Stimulated activated CD8-positive, alpha-beta memory T cell treated with anti-CD3 and anti-CD28 coated beads, Interleukin-15, amount 100 ng/mL, for 1 hour (primary cell): ENCODE data around the gene RNASEH2C.
A peak's percentile ranks its signal among the peaks of the same experiment; 100 is the strongest.
"Not testable (repeated sequence)": the region's sequence is repeated elsewhere in the genome, so short reads cannot be mapped to it uniquely, and the experiment has no call there.

Experiments used
- DNase-seq: peaks from one replicate; pipeline ENCODE4 v3.0.0-alpha.2; 2020; ENCODE audit warnings: low read depth

The RNASEH2C gene

DNA sequence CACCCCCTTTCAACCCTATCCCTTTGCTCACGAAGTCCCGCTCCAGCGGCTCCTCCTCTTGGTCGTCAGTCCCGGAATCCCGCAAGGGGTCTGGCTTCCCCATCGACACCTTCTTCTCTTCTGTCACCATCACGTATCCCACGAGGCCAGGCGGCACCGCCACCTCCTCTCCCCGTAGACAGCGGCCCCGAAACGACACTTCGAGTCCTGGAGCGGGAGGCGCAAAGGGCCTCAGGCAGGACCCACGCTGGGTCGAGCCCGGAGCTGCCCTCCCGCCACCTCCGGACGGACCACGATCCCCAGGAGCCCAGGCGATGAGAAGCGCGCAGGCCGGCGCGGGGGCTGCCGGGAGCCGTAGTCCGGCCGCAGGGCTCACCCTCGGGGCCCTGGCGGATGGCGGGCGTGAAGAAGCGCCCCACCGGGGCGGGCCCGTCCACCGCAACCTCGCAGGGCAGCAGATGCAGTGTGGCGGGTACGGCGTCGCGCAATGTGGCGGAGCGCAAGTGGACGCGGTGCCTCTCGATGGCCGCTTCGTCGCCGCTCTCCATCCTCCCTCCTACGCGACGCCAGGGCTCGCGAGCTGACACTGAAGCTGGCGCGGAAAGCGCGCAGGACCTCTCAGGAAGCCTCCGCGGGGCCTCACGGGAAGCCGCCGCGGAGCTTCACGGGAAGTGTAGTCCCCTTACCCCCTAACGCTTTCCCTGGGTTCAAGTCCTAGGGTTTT, at the start of gene RNASEH2C:
RNASEH2C (minus strand) TSS at position 588 of the 724 bp plus-strand sequence; CDS start at position 548, 40 bp downstream.
- DNase-seq: peak; percentile 53

DNA sequence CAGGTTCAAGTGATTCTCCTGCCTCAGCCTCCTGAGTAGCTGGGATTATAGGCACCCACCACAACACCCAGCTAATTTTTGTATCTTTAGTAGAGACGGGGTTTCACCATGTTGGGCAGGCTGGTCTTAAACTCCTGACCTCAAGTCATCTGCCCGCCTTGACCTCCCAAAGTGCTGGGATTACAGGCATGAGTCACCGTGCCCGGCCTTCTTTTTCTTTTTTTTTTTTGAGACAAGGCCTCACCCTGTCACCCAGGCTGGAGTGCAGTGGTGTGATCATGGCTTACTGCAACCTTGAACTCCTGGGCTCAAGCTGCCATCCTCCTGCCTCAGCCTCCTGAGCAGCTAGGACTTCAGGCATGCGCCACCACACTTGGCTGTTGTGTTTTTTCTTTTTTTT, 47.2 kb upstream of the RNASEH2C start:
- DNase-seq: not testable (repeated sequence)

DNA sequence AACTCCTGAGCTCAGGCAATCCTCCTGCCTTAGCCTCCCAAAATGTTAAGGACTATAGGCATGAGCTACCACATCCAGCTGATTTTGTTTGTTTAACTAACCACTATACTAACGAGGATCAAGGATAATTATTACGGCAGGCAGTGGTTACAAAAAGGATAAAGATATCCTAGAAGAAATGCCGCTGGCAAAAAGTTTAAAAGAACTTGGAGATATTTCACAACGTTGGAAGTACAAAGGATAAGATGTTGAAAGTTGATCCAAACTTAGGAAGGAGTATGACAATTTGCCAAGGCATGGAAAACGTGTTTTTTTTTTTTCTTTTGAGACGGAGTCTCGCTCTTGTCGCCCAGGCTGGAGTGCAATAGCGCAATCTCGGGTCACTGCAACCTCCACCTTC, 46.8 kb upstream of the RNASEH2C start:
- DNase-seq: no peak

DNA sequence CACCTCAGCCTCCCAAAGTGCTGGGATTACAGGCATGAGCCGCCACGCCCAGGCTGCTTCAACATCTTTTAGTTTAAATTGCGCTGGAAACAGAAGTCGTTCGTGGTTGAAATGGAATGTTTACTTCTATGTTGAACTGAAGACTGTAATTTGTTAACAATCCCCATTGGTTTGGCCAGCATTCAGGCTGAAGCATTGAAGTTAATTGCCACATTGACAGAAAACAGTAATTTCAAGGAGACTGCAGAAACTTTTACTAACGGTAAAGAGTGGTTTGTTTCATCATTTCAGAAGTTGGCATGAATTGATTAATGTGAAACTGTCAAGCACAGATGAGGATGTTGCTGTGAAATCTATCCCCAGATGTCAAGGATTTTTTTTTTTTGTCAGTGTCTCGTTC, 45.9 kb upstream of the RNASEH2C start:
- DNase-seq: no peak

DNA sequence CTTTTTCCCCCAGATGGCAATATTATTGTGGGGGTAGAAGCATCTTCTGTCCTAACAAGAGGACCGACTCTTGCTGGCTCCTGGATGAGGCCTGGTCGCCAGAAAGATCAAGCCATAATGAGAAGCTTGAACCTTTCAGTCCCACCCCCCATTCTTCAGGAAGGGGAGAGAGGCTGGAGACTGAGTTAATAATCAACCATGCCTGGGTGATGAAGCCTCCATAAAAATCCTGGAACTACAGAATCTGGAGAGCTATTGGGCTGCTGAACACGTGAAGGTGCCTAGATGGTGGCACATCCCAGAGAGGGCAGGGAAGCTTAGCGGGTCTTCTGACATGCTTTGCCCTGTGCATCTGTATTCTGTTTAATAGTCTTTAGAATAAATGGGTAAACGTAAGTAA, 43.8 kb upstream of the RNASEH2C start:
- DNase-seq: no peak

DNA sequence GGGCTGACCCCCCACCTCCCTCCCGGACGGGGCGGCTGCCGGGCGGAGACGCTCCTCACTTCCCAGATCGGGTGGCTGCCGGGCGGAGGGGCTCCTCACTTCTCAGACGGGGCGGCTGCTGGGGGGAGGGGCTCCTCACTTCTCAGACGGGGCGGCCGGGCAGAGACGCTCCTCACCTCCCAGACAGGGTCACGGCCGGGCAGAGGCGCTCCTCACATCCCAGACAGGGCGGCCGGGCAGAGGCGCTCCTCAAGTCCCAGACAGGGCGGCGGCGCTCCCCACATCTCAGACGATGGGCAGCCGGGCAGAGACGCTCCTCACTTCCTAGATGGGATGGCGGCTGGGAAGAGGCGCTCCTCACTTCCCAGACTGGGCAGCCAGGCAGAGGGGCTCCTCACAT, 42.2 kb upstream of the RNASEH2C start:
- not testable (repeated sequence) for DNase-seq

DNA sequence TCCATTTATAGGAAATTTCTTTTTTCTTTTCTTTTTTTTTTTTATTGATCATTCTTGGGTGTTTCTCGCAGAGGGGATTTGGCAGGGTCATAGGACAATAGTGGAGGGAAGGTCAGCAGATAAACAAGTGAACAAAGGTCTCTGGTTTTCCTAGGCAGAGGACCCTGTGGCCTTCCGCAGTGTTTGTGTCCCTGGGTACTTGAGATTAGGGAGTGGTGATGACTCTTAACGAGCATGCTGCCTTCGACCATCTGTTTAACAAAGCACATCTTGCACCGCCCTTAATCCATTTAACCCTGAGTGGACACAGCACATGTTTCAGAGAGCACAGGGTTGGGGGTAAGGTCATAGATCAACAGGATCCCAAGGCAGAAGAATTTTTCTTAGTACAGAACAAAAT, 41.6 kb upstream of the RNASEH2C start:
- not testable (repeated sequence) for DNase-seq

DNA sequence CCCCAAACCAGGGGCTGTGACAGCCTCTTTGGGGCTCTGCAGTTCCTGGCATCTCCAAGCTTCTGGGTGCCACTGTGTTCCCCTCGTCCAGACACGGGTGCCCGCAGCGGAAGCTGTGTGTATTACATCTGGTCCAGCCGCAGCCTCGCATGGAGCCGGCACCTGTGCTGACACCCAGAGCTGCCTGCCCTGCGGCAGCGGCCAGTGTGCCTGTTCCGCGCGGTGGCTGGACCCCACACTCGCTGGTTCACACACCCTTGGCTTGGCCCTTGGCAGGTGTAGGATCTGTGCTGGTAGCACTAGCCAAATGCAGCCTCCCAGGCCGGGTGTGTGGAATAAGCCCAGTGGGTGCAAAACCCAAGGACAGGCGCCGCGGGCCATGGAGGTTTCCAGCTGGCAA, 24.5 kb upstream of the RNASEH2C start:
- DNase-seq: no peak

DNA sequence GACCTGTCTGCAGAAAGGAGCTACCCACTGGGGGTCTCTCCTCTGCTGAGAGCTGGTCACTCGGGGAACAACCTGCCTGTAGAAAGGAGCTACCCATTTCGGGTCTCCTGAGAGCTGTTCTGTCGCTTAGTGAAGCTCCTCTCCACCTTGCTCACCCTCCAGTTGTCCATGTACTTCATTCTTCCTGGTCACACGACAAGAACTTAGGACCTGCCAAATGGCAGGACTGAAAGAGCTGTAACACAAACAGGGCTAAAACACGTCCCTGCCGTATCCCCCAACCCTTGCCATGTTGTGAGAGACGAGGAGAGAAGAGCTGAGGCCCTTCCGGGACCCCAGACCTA, 24.1 kb upstream of the RNASEH2C start:
- DNase-seq: no peak

DNA sequence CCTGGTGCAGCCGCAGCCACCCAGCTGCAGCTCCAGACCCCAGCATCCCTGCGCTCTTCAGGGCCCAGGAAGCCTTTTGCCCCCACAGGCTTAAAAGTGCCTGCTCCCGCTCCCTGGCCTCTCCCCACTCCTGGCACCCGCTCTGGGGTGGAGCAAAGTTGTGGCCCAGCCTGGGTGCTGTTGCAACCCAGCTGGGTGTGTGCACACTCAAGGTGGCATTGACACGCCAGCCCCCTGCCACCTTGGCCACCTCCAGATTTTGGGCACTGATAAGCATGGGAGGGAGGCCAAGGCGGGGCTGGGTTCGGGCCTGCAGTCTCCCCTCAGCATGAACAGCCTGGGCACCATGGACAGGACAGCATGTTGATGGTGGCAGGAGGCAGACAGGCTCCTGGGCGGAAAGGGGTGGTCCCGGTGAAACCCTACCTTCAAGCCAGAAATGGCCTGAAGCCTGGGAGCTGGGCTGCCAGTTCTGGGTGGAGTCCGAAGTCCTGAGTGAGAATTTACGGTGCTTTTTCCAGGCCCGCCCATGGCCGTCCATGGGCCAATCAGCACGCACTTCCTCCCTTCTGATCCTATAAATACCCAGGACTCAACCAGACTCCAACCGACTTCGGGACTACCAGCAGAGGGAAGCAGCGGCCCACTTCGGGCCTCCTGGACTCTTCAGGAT, 23.6 kb upstream of the RNASEH2C start:
- no peak for DNase-seq

DNA sequence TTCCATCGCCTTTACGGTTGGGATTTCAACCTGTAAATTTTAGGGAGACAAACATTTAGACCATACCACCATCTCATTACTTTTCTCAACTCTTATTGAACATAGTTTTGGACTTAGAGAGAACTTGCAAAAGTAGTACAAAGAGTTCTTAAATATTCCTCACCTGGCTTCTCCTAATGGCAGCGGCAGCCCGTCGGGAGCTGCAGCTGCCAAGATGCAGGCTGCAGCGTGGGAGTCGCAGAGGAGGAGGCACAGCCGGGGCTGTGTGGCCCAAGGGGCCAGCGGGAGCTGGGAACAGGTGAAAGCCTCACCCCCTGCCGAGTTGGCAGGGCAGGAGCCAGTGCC, 23.1 kb upstream of the RNASEH2C start:
- no peak for DNase-seq

DNA sequence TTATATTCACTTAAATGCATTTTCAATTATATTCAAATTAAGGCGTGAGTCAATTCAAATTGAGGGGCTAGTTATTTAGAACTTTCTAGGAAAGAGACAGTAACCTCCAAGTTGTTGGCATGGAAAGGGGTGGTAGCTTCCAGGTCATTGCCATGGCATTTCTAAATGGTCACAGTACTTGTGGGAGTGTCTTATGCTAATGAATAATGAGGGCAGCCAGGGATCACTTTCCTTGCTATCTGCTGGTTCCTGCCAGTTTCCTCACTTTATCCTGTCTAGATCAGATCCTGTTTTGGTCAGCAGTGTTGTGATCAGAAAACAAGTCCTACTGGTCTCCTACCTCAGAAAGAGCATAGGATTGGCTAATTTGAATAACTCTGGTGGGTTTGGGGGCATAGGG, 21.8 kb upstream of the RNASEH2C start:
- no peak for DNase-seq

DNA sequence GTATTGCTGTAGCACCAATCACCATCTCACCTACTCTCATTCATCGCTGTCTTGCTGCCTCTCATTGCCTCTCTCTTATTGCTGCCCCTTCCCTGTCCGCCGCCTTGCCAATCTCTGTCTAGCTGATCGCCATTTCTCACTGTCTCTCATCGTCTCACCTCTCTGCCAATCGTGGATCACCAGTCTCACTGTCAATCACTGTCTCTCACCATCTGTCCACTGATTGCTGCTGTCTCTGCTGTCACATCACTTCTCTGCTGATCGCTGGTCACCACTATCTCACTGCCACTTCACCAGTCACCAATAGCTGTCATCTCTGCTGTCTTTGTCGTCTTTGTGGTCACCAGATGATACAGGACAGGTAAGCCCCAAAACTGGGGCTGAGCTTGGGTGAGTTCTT, 20.6 kb upstream of the RNASEH2C start:
- no peak for DNase-seq

DNA sequence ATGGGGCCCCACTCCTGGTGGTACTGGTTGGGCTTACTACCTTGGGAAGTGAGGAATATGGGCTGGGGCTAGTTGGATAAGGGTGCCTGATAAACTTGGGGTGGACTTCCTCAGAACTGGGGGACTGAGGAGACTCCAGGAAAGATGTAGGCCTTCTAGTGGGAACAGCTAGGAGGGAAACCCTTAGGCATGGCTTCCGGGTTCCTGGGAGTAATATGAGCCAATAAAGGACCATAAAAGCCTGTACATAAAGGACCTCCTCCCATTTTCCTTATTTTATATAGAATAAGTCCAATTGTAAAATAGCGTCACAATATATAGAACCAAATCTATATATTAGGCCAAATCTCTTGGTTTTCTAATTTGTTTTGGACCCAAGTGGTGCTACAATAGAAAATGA, 18.4 kb upstream of the RNASEH2C start:
- DNase-seq: no peak

DNA sequence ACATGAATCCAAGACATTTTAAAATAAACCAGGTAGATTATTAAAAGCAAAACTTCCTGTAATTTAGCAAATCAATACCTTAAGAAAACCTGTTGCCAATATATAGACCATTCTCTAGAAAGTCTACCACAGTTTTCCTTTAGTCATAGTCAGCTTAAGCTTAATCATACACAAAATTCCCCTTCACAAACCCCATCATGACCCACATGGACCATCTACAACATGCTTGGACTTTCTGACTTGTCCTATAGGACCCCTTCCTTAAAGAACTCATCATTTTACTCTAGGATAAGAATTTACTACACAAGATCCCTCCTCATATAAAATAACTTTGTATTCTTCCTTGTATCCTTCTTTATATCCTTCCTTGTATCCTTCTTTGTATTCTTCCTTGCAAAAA, 16.2 kb upstream of the RNASEH2C start:
- DNase-seq: no peak

DNA sequence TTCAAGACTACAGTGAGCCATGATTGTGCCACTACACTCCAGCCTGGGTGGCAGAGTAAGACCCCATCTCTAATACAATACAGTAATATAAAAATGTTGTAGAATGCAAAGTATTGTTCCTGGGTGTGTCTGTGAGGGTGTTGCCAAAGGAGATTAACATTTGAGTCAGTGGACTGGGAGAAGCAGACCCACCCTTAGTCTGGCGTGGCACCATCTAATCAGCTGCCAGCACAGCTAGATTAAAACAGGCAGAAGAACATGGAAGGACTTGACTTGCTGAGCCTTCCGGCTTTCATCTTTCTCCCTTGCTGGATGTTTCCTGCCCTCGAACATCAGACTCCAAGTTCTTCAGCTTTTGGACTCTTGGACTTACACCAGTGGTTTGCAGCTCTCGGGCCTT, 14.5 kb upstream of the RNASEH2C start:
- DNase-seq: not testable (repeated sequence)

DNA sequence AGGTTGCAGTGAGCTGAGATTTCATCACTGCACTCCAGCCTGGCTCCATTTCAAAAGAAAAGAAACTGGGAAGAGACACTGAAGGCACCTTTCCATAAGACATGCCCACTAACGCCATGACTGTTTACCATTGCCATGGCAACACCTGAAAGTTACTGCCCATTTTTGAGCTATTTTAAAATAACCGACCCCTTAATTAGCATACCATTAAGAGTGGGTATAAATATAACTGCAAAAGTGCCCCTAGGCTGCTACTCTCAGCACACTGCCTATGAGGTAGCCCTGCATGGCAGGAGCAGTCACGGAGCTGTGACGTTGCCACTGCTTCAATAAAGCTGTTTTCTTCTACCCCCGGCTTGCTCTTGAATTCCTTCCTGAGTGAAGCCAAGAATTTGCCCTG, 9.9 kb upstream of the RNASEH2C start:
- no peak for DNase-seq

DNA sequence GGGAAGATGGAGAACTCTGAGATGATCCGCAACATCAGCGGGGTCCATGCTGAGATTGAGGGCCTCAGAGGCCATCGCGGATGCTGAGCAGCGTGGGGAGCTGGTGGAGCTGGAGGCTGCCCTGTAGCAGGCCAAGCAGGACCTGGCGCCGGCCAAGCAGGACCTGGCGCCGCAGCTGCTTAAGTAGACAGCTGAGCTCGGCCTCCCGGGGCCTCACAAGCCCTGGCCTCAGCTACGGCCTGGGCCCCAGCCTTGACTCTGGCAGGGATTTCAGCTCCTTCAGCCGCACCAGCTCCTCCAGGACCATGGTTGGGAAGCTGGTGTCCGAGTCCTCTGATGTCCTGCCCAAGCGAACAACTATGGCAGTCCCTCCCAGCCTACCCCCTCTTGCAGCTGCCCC, 7.3 kb upstream of the RNASEH2C start:
- no peak for DNase-seq

DNA sequence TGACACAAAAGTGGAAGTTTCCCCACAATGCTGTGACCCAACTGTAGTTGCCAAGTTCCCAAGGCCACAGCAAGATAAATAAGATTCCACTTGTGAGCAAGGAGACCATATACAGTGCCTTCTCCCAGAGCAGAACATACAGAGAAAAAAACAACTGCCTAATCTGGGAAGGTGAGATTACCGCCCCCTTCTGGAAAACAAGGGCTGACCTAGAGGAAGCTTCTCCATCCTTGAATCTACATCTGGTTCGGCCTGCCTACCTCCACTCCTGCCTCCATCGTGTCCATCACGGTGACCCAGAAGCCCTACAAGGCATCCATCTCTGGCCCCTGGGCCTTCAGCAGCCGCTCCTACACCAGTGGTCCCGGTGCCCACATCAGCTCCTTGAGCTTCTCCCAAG, 6.1 kb upstream of the RNASEH2C start:
- DNase-seq: no peak

DNA sequence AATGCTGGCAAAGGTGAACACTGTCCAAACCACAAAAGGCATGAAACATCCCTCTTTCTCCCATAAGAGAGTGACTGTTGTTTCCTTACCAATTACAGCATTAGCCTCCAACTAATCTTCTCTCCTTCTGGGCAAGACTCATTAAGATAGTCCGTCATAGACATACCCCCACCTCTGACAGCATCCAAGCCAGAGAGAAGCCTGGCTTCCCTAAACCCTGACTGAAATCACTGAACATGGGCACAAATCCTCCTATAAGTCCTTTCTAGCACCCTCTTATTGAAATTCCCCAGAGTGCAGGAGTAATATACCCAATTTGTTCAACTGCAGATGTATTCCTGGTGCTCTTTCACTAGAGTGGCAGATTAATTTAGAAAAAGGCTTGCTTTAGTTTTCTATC, 1.7 kb upstream of the RNASEH2C start:
- DNase-seq: no peak

DNA sequence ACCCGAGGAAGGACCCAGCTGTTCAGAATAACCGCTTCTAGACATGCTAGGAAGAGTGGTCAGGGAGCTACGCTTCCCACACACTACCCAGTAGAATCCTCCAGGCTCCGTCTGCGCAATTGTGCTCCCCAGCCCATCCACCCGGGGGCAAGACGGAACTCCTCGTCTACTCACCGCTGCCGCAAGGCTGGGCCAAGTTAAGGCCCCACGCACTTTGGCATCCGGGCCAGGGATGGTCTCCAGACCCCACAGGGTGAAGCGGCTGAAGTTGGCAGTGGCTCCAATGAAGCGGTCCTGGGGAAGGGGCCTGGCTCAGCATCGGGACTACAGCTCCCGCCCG, 757 bp downstream of the RNASEH2C start:
- no peak for DNase-seq

DNA sequence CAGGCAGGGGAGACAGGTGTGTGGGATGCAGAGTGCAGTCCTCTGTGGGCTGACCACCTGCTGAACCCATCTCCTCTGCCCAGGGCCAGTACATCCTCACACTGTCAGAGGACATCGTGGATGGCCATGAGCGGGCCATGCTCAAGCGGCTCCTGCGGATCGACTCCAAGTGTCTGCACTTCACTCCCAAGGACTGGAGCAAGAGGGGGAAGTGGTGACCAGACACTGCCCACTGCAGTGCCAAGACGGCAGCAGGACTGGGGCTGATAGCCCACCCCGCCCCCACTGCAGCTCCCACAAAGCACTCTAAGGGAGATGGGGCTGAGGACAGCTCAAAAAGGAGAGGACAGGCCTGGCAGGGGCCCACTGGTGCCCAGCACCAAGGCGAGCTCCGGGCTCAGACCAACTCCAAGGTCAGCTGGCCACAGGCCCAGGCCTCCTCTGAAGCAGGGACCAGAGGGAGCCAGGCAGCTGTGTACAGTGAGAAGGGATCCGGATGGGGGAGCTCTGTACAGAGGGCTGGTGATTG, 1.6 kb downstream of the RNASEH2C start:
- DNase-seq: no peak

DNA sequence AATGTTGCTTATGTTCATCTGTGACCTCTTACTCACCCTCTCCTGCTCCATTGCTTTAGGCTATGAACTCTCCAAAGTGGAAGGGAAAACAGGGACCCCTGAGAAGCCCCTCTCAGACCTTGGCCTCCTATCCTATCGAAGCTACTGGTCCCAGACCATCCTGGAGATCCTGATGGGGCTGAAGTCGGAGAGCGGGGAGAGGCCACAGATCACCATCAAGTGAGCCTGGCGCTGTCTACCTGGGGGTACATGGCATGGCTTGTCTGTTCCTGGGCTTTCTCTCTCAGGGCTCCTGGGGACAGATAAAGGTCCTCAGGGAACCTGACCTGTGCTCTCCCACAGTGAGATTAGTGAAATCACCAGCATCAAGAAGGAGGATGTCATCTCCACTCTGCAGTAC, 2.1 kb downstream of the RNASEH2C start:
- no peak for DNase-seq

DNA sequence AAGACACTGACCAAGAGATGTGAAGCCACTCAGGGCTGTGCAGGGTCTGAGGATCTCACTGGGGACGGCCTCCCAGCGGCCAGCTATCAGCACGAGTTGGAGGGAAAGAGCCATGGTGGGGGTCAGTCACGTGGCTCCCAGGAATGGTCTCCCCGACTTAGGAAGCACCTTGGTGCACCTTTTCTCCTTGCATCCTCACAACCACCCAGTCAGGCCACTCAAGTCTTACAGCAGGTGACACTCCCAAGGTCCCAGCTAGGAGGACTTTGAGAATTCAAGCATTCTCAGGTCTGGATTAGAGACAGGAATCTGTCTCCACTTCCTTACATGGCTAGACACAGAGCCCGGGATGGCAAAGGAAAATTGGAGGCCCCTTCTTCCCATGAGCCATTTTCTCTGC, 2.7 kb downstream of the RNASEH2C start:
- no peak for DNase-seq
